Esophagus (tissue), 2 donors: ENCODE results near the gene ZBTB4. TPM values are rescaled to one million over a fixed set of nuclear protein-coding genes. Genes with fewer than 3 reads are reported as not detected.
A peak's percentile ranks its signal among the peaks of the same experiment; 100 is the strongest.

Source experiments
- H3K27ac ChIP-seq, 2 donors: one replicate each; pipeline ENCODE4 v1.5.1; 2013; ENCODE audit warnings: low read depth in 2 of 2, mild to moderate bottlenecking in 2 of 2, inconsistent platforms in 1 of 2, low read length in 1 of 2, moderate library complexity in 1 of 2
- H3K27me3 ChIP-seq, 2 donors: one replicate each; pipeline ENCODE4 v1.6.1; 2013; ENCODE audit warnings: low read length in 2 of 2, control low read depth in 1 of 2, mild to moderate bottlenecking in 1 of 2; ENCODE audit not compliant: insufficient read depth in 2 of 2, control insufficient read depth in 1 of 2
- H3K36me3 ChIP-seq, 2 donors: one replicate each; pipeline ENCODE4 v1.6.1; 2013; ENCODE audit warnings: low read length in 1 of 2; ENCODE audit not compliant: control insufficient read depth in 2 of 2, insufficient read depth in 2 of 2
- H3K4me1 ChIP-seq, 2 donors: one replicate each; pipeline ENCODE4 v1.6.1; 2013; ENCODE audit warnings: low read length in 1 of 2; ENCODE audit not compliant: control insufficient read depth in 2 of 2, insufficient read depth in 2 of 2
- H3K4me3 ChIP-seq, 2 donors: one replicate each; pipeline ENCODE4 v1.5.1; 2013; ENCODE audit warnings: low read length in 2 of 2, mild to moderate bottlenecking in 2 of 2, low read depth in 1 of 2, moderate library complexity in 1 of 2
- H3K9me3 ChIP-seq, 2 donors: one replicate each; pipeline ENCODE4 v1.6.1; 2013; ENCODE audit warnings: mild to moderate bottlenecking in 2 of 2, low read depth in 1 of 2, low read length in 1 of 2, moderate library complexity in 1 of 2; ENCODE audit not compliant: control insufficient read depth in 2 of 2, insufficient read depth in 1 of 2
- WGBS, 2 donors: extraction: QIAGEN DNeasy Blood & Tissue Kit; methylation state at CpG; one replicate each; pipeline ENCODE4 v1.1.7; 2013; 5-methylcytosine and 5-hydroxymethylcytosine counted together
- polyA plus RNA-seq, 2 donors: library from polyadenylated mRNA; stranded (reverse); fragments of 200-250 nt; gene quantifications; one replicate each; pipeline ENCODE4 v1.2.3, GENCODE V29; 2013
- donor health status: healthy with polysubstance abuse.
- donor health status: Bipolar disorder and iron deficiency.

The ZBTB4 gene
- polyA plus RNA-seq: 10 to 100 TPM; 15.5 to 19.1 TPM

DNA sequence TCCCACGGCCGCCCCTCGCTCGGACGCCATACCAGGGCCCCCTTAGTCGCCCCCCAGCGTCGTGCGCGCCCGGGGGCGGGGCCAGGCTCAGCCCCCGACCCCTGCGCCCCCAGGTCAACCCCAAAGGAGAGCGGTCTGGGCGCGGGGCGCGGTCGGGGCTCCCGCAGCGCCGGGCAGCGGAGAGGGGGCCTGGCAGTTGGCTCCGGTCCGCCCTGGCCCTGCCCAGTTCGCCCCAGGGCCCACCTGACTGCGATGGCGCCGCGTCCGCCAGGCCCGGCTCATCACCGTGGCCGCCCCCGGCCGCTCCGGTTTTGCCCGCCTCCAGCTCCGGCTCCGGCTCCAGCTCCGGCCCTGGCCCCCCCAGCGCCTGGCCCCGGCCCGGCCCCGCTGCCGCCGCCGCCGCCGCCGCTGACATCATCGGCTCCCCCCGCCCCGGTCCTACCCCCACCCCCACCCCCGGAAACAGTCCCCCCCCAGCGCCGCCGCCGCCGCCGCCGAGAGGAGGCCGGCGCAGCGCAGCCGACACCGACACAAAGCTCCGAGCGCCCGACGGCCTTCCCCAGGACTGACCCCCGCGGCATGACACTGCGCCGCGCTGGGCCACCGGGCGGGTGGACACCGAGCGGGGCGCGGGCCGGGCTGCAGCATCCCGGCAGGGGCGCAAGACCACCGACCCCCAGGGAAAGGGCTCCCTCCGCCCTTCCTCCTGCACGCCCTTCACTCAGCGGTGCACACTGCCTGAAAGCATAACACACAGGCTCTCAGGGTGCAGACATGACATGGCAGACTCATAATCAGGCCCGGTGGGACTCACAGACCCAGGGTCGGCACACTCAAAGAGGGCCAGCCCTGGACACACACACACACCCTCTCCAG, at the start of gene ZBTB4:
Gene ZBTB4, minus strand, starts transcription at position 419 of the 876 bp plus-strand sequence. CDS start 12,830 bp downstream, outside the sequence.
- Histone ChIP-seq H3K4me1 (peaks cover 12 to 34% of the 10 kb centered on the region in 2 donors), H3K27me3 (no peaks in the 10 kb centered on the region), H3K36me3 (no peaks in the 10 kb centered on the region), H3K4me3 (peak within 1 kb of the TSS; percentile 72 to 91), H3K9me3 (no peaks in the 10 kb centered on the region), H3K27ac (peak within 1 kb of the TSS; percentile 96 to 100)
- 0 to 1% methylated on average over 38 to 92 of the region's 92 CpGs for WGBS, 2 donors

DNA sequence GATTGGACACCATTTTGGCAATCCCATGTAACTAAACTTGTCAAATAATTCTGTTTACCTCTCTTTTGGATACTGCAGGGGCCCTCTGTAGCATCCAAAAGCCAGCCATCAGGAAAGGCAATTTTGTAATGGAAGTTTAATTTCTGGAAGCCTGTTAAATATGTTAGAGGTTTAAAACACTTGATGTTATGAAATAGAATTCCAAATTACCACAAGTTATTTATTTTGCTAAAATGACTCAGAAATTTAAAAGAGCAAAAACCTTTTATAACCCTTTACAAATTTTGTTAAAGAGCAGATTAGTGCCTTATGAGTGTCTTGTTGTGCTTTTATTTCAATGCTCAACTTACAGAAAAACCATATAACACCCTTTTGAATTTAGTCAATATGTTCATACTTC, 49.4 kb upstream of the ZBTB4 start:
- no peaks in the 10 kb centered on the region for H3K27me3 ChIP-seq
- H3K4me3 ChIP-seq: no peak overlapping the region
- H3K9me3 ChIP-seq: no peaks in the 10 kb centered on the region
- no peaks in the 10 kb centered on the region for H3K36me3 ChIP-seq
- H3K27ac ChIP-seq: no peak overlapping the region
- no peaks in the 10 kb centered on the region for H3K4me1 ChIP-seq

DNA sequence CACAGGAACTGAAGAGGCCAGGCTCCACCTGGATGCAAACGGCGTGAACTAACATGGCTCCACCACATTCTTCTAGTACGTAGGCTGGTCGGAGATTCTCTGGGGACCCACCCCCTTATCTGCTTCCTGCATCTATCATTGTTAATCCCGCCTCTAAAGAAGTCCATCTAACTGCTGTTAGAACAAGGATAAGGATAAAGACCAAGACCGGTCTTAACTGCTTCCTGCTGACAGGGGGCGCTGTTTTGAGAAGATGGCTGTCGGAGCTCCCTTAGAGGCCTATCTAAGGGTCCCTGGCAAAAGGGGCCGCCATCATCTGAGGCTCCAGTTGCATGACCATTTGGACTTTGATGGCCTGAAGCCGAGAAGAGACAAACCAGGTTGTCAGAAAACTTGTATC, 43.6 kb upstream of the ZBTB4 start:
- Histone ChIP-seq H3K9me3 (no peaks in the 10 kb centered on the region), H3K36me3 (no peaks in the 10 kb centered on the region), H3K27ac (no peak overlapping the region), H3K4me3 (no peak overlapping the region), H3K4me1 (no peaks in the 10 kb centered on the region), H3K27me3 (no peaks in the 10 kb centered on the region)
- WGBS, 2 donors: 44 to 48% methylated on average over 10 of the region's 10 CpGs

DNA sequence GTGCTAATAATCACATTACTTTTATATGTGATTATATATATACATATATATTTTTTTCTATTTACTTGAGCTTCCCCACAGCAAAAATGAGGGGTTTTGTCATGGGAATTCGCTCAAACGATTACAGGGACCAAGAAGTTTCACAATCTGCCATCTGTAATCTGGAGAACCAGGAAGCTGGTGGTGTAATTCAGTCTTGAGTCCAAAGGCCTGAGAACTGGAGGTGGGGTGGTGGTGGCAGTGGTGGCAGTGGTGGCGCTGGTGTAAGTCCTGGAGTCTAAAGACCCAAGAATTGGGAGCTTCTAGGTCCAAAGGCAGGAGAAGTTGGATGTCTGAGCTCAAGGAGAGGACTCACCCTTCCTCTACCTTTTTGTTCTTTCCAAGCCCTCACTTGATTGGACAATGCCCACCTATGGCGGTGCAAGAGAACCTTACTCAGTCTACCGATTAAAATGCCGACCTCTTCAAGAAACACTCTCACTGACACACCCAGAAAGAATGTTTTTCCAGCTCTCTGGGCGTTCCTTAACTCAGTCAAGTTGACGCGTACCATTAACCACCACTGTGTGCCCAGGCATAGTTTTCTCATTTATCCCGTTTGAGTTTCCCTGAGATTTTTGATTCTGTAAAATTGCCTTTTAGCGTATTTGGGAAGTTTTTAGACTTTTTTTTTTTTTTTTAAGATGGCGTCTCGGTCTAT, 36.6 kb upstream of the ZBTB4 start:
- no peak overlapping the region for H3K4me3 ChIP-seq
- no peaks in the 10 kb centered on the region for H3K27me3 ChIP-seq
- no peak overlapping the region for H3K27ac ChIP-seq
- peaks cover 0 to 4% of the 10 kb centered on the region in 2 donors for H3K4me1 ChIP-seq
- peaks cover 20 to 34% of the 10 kb centered on the region in 2 donors for H3K36me3 ChIP-seq
- H3K9me3 ChIP-seq: peaks cover 0 to 4% of the 10 kb centered on the region in 2 donors
- 80 to 89% methylated on average over 13 of the region's 13 CpGs for WGBS, 2 donors

DNA sequence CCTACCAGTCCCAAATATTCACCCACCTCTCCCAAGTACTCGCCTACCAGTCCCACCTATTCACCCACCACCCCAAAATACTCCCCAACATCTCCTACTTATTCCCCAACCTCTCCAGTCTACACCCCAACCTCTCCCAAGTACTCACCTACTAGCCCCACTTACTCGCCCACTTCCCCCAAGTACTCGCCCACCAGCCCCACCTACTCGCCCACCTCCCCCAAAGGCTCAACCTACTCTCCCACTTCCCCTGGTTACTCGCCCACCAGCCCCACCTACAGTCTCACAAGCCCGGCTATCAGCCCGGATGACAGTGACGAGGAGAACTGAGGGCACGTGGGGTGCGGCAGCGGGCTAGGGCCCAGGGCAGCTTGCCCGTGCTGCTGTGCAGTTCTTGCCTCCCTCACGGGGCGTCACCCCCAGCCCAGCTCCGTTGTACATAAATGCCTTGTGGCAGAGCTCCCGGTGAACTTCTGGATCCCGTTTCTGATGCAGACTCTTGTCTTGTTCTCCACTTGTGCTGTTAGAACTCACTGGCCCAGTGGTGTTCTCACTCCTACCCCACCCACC, 34.5 kb upstream of the ZBTB4 start:
- WGBS, 2 donors: 56 to 63% methylated on average over 17 of the region's 17 CpGs
- Histone ChIP-seq H3K27me3 (no peaks in the 10 kb centered on the region), H3K4me1 (peaks cover 0 to 4% of the 10 kb centered on the region in 2 donors), H3K4me3 (no peak overlapping the region), H3K36me3 (peaks cover 25 to 53% of the 10 kb centered on the region in 2 donors), H3K27ac (no peak overlapping the region), H3K9me3 (peaks cover 0 to 4% of the 10 kb centered on the region in 2 donors)

- WGBS, 2 donors: 90% methylated on average over 20 of the region's 20 CpGs
- peaks cover 0 to 4% of the 10 kb centered on the region in 2 donors for H3K9me3 ChIP-seq
- no peaks in the 10 kb centered on the region for H3K27me3 ChIP-seq
- H3K36me3 ChIP-seq: peaks cover 25 to 58% of the 10 kb centered on the region in 2 donors
- no peak overlapping the region for H3K4me3 ChIP-seq
- no peak overlapping the region for H3K27ac ChIP-seq
- H3K4me1 ChIP-seq: peaks cover 0 to 4% of the 10 kb centered on the region in 2 donors
These were observed 33.6 kb upstream of the ZBTB4 start for GRCh38 chr17:7512824-7513540.

DNA sequence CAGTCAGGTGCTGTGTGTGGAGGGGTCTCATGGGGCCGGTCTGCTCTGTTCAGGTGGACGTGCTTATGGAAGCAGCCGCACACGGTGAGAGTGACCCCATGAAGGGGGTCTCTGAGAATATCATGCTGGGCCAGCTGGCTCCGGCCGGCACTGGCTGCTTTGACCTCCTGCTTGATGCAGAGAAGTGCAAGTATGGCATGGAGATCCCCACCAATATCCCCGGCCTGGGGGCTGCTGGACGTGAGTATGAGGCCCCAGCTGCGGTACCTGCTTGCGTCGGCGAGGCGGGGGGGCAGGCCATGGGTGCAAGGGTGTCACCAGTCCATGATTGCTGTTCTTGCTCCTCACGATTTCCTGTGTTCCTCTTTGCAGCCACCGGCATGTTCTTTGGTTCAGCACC, 32.7 kb upstream of the ZBTB4 start:
- 90 to 93% methylated on average over 15 of the region's 15 CpGs for WGBS, 2 donors
- no peaks in the 10 kb centered on the region for H3K27me3 ChIP-seq
- H3K36me3 ChIP-seq: peaks cover 25 to 58% of the 10 kb centered on the region in 2 donors
- H3K4me3 ChIP-seq: no peak overlapping the region
- peaks cover 0 to 4% of the 10 kb centered on the region in 2 donors for H3K9me3 ChIP-seq
- no peak overlapping the region for H3K27ac ChIP-seq
- H3K4me1 ChIP-seq: peaks cover 0 to 4% of the 10 kb centered on the region in 2 donors

DNA sequence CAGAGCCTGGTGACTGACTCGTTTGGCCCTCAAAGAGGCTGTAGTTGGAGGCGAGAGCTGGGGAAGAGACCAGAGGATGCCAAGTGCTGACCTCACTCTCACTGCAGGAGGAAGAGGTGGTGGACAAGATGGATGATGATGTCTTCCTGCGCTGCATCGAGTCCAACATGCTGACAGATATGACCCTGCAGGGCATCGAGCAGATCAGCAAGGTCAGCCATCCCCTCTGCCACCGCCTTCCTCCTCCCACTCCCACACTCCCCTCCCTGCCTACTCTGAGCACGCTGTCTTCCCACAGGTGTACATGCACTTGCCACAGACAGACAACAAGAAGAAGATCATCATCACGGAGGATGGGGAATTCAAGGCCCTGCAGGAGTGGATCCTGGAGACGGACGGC, 31.7 kb upstream of the ZBTB4 start:
- 77 to 80% methylated on average over 10 of the region's 10 CpGs for WGBS, 2 donors
- Histone ChIP-seq H3K36me3 (peaks cover 25 to 57% of the 10 kb centered on the region in 2 donors), H3K4me1 (peaks cover 0 to 4% of the 10 kb centered on the region in 2 donors), H3K27ac (no peak overlapping the region), H3K27me3 (no peaks in the 10 kb centered on the region), H3K4me3 (no peak overlapping the region), H3K9me3 (peaks cover 0 to 4% of the 10 kb centered on the region in 2 donors)

- 75 to 84% methylated on average over 5 of the region's 5 CpGs for WGBS, 2 donors
- H3K4me3 ChIP-seq: no peak overlapping the region
- H3K4me1 ChIP-seq: peaks cover 0 to 4% of the 10 kb centered on the region in 2 donors
- H3K9me3 ChIP-seq: peaks cover 0 to 4% of the 10 kb centered on the region in 2 donors
- no peak overlapping the region for H3K27ac ChIP-seq
- H3K27me3 ChIP-seq: no peaks in the 10 kb centered on the region
- peaks cover 25 to 55% of the 10 kb centered on the region in 2 donors for H3K36me3 ChIP-seq
These were observed 30.5 kb upstream of the ZBTB4 start for GRCh38 chr17:7509937-7510336.
